Skeletal muscle satellite cell (primary cell): ENCODE data around the gene TMEM44.

Experiments
- H3K27me3 ChIP-seq: 2 replicates; pipeline ENCODE4 v1.7.0; 2013; ENCODE audit warnings: low read length; ENCODE audit not compliant: control insufficient read depth, insufficient read depth
- H3K36me3 ChIP-seq: 2 replicates; pipeline ENCODE4 v1.7.0; 2013; ENCODE audit warnings: mild to moderate bottlenecking, control low read depth, low read length; ENCODE audit not compliant: insufficient read depth
- H3K4me1 ChIP-seq: 2 replicates; pipeline ENCODE4 v1.7.0; 2013; ENCODE audit warnings: low read length; ENCODE audit not compliant: control insufficient read depth, insufficient read depth
- H3K4me2 ChIP-seq: 2 replicates; pipeline ENCODE4 v1.7.0; 2013; ENCODE audit warnings: mild to moderate bottlenecking, low read length
- H3K4me3 ChIP-seq: 2 replicates; pipeline ENCODE4 v1.7.0; 2013; ENCODE audit warnings: low read length
- H3K9ac ChIP-seq: 2 replicates; pipeline ENCODE4 v1.7.0; 2013; ENCODE audit warnings: mild to moderate bottlenecking, low read depth, low read length, moderate library complexity
- H3K9me3 ChIP-seq: replicated peaks from 2 replicates; pipeline ENCODE4 v1.7.0; 2013; ENCODE audit warnings: mild to moderate bottlenecking, control low read depth, low read length

Gene TMEM44

GRCh38 chr3:194574639-194575483 lies 58.4 kb downstream of the TMEM44 start:
- peak overlapping the region; percentile 4 for H3K4me3 ChIP-seq
- peak overlapping the region; percentile 65 for H3K4me2 ChIP-seq
- peaks cover 64% of the 10 kb centered on the region for H3K4me1 ChIP-seq
- peak overlapping the region; percentile 63 for H3K9ac ChIP-seq
- H3K36me3 ChIP-seq = no peaks in the 10 kb centered on the region
- H3K9me3 ChIP-seq = no peaks in the 10 kb centered on the region
- no peaks in the 10 kb centered on the region for H3K27me3 ChIP-seq

- Histone ChIP-seq H3K36me3 (no peaks in the 10 kb centered on the region), H3K4me3 (no peak overlapping the region), H3K9ac (peak overlapping the region; percentile 89), H3K27me3 (no peaks in the 10 kb centered on the region), H3K9me3 (no peaks in the 10 kb centered on the region), H3K4me1 (peaks cover 64% of the 10 kb centered on the region), H3K4me2 (no peak overlapping the region)
Measured at GRCh38 chr3:194573680-194574437, 59.4 kb downstream of the TMEM44 start.

- peak overlapping the region; percentile 69 for H3K4me2 ChIP-seq
- no peaks in the 10 kb centered on the region for H3K9me3 ChIP-seq
- peaks cover 57% of the 10 kb centered on the region for H3K4me1 ChIP-seq
- H3K4me3 ChIP-seq = peak overlapping the region; percentile 1
- no peaks in the 10 kb centered on the region for H3K36me3 ChIP-seq
- peak overlapping the region; percentile 89 for H3K9ac ChIP-seq
- H3K27me3 ChIP-seq = no peaks in the 10 kb centered on the region
Measured at GRCh38 chr3:194572944-194573491, 60.2 kb downstream of the TMEM44 start.

- Histone ChIP-seq H3K4me1 (peaks cover 50% of the 10 kb centered on the region), H3K27me3 (no peaks in the 10 kb centered on the region), H3K4me3 (peak overlapping the region; percentile 48), H3K36me3 (no peaks in the 10 kb centered on the region), H3K9ac (peak overlapping the region; percentile 89), H3K4me2 (peak overlapping the region; percentile 69), H3K9me3 (no peaks in the 10 kb centered on the region)
Measured at GRCh38 chr3:194572143-194572789, 61.0 kb downstream of the TMEM44 start.

- peaks cover 50% of the 10 kb centered on the region for H3K4me1 ChIP-seq
- peak overlapping the region; percentile 69 for H3K4me2 ChIP-seq
- no peaks in the 10 kb centered on the region for H3K36me3 ChIP-seq
- H3K4me3 ChIP-seq = peak overlapping the region; percentile 48
- H3K27me3 ChIP-seq = no peaks in the 10 kb centered on the region
- peak overlapping the region; percentile 89 for H3K9ac ChIP-seq
- no peaks in the 10 kb centered on the region for H3K9me3 ChIP-seq
Measured at GRCh38 chr3:194571491-194572142, 61.6 kb downstream of the TMEM44 start.

GRCh38 chr3:194570898-194571297 lies 62.3 kb downstream of the TMEM44 start:
- H3K27me3 ChIP-seq = no peaks in the 10 kb centered on the region
- no peak overlapping the region for H3K9ac ChIP-seq
- no peak overlapping the region for H3K4me3 ChIP-seq
- no peaks in the 10 kb centered on the region for H3K9me3 ChIP-seq
- peaks cover 50% of the 10 kb centered on the region for H3K4me1 ChIP-seq
- no peak overlapping the region for H3K4me2 ChIP-seq
- H3K36me3 ChIP-seq = no peaks in the 10 kb centered on the region

GRCh38 chr3:194570235-194570634 lies 63.0 kb downstream of the TMEM44 start:
- Histone ChIP-seq H3K9ac (no peak overlapping the region), H3K36me3 (no peaks in the 10 kb centered on the region), H3K4me2 (no peak overlapping the region), H3K9me3 (no peaks in the 10 kb centered on the region), H3K4me3 (no peak overlapping the region), H3K27me3 (no peaks in the 10 kb centered on the region), H3K4me1 (peaks cover 50% of the 10 kb centered on the region)

- Histone ChIP-seq H3K36me3 (no peaks in the 10 kb centered on the region), H3K9me3 (no peaks in the 10 kb centered on the region), H3K27me3 (no peaks in the 10 kb centered on the region)
Measured at GRCh38 chr3:194569252-194569651, 64.0 kb downstream of the TMEM44 start.

GRCh38 chr3:194565597-194566190 lies 67.5 kb downstream of the TMEM44 start:
- H3K4me1 ChIP-seq = peaks cover 15% of the 10 kb centered on the region
- peak overlapping the region; percentile 57 for H3K4me2 ChIP-seq
- H3K36me3 ChIP-seq = no peaks in the 10 kb centered on the region
- H3K27me3 ChIP-seq = no peaks in the 10 kb centered on the region
- peak overlapping the region; percentile 23 for H3K4me3 ChIP-seq
- no peaks in the 10 kb centered on the region for H3K9me3 ChIP-seq
- peak overlapping the region; percentile 67 for H3K9ac ChIP-seq

More at GRCh38 chr3:194569252-194569651, 64.0 kb downstream of the TMEM44 start:
- H3K9ac ChIP-seq = no peak overlapping the region
- H3K4me2 ChIP-seq = no peak overlapping the region
- H3K4me3 ChIP-seq = no peak overlapping the region
- H3K4me1 ChIP-seq = peaks cover 42% of the 10 kb centered on the region

- H3K4me3 ChIP-seq = no peak overlapping the region
- H3K27me3 ChIP-seq = no peaks in the 10 kb centered on the region
- no peak overlapping the region for H3K9ac ChIP-seq
- no peak overlapping the region for H3K4me2 ChIP-seq
- no peaks in the 10 kb centered on the region for H3K9me3 ChIP-seq
- H3K4me1 ChIP-seq = peaks cover 15% of the 10 kb centered on the region
- H3K36me3 ChIP-seq = no peaks in the 10 kb centered on the region
Measured at GRCh38 chr3:194562986-194563385, 70.2 kb downstream of the TMEM44 start.
